ENCODE data around the gene TRIM62. TPM values are rescaled to one million over a fixed set of nuclear protein-coding genes. Genes with fewer than 3 reads are reported as not detected.

Gene TRIM62
- total RNA-seq, 4 donors from 2014 or later: 25.8 to 32.0 (median 29.9) TPM

DNA sequence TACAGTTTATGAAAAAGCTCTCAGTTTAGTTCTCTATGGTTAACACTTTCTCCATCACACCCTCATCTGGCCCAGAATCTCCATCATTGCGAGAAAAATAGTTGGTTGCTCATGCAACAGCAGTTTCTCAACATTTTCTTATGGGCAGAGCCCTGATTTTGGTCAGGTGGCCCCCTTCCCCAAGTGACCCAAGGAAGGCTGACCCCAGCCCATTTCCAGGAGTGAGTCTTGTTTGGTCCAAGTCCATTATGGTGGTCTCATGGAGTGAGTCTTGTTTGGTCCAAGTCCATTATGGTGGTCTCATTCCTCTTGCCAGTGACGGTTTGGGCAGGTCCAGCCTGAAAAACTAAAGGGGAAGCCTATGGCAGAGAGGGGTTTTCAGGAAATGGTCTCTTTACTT, 1.5 kb upstream of the TRIM62 start:
- whole genome bisulfite sequencing, 2 donors: 98 to 100% methylated on average over 2 of the region's 2 CpGs
- TF ChIP-seq, protein P1, sequence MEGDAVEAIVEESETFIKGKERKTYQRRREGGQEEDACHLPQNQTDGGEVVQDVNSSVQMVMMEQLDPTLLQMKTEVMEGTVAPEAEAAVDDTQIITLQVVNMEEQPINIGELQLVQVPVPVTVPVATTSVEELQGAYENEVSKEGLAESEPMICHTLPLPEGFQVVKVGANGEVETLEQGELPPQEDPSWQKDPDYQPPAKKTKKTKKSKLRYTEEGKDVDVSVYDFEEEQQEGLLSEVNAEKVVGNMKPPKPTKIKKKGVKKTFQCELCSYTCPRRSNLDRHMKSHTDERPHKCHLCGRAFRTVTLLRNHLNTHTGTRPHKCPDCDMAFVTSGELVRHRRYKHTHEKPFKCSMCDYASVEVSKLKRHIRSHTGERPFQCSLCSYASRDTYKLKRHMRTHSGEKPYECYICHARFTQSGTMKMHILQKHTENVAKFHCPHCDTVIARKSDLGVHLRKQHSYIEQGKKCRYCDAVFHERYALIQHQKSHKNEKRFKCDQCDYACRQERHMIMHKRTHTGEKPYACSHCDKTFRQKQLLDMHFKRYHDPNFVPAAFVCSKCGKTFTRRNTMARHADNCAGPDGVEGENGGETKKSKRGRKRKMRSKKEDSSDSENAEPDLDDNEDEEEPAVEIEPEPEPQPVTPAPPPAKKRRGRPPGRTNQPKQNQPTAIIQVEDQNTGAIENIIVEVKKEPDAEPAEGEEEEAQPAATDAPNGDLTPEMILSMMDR (IDR thresholded peaks at IDR 0.05): no peak
- no peak for TF ChIP-seq POLR2A (IDR thresholded peaks at IDR 0.05)
- intact Hi-C loops (cut with DNase I; ENCODE audit: low total_unique reads): no loop called here
- peak; percentile 12 to 39 for DNase-seq (ENCODE audit: low spot score in 2 of 2)
- H3K4me3 ChIP-seq (ENCODE audit: low read depth, poor library complexity, severe bottlenecking): no peak overlapping the region

DNA sequence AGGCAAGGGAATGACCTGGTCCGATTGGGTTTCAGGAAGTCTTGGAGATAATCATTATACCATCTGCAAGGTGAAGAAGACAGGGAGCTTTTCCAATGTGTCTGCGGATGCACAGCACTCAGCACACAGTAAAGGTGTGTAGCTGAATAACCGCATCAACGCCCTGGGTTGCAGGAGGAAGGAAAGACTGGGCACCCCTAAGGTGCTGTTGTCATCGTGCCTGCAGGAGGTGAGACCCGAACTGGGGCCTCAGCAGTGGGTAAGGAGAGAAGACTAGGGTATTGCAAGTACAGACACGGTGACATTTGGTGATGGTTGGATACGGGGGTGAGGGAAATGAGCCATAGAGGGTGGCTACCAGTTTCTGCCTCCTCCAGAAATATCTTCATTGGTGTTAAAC, 1.1 kb upstream of the TRIM62 start:
- 40 to 55% methylated on average over 8 of the region's 8 CpGs for WGBS, 2 donors
- intact Hi-C loops (cut with DNase I; ENCODE audit: low total_unique reads): no loop called here
- TF ChIP-seq, protein P1 (IDR thresholded peaks at IDR 0.05): no peak
- TF ChIP-seq POLR2A (IDR thresholded peaks at IDR 0.05): no peak
- DNase-seq (ENCODE audit: low spot score in 2 of 2): peak in 1 of 2 donors; percentile 13
- no peak overlapping the region for H3K4me3 ChIP-seq (ENCODE audit: low read depth, poor library complexity, severe bottlenecking)

DNA sequence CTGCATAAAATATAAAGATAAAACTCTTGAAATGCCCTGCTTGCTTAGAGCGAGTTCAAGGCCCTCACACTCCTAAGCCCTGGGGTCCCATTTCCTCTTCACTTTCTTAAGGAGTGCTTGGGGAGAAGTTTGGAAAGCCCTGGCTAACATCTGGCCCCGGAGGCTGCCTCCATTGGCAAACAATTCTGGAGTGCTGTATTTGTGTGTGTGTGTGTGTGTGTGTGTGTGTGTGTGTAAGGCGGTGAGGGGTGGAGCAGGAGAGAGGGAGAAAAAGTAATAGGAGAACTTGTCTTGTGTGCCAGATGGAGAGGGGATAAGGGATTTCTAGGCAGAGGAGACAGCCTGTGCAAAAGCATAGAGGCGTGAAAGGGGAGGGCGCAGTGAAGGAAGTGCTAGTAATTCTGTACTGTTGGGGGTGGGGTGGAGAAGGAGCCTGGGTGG, 578 bp upstream of the TRIM62 start:
- intact Hi-C loops (cut with DNase I; ENCODE audit: low total_unique reads): no loop called here
- no peak for TF ChIP-seq POLR2A (IDR thresholded peaks at IDR 0.05)
- TF ChIP-seq, protein P1 (IDR thresholded peaks at IDR 0.05): no peak
- WGBS, 2 donors: 13% methylated on average over 5 of the region's 5 CpGs
- no peak overlapping the region for H3K4me3 ChIP-seq (ENCODE audit: low read depth, poor library complexity, severe bottlenecking)
- DNase-seq (ENCODE audit: low spot score in 2 of 2): peak in 1 of 2 donors; percentile 84

DNA sequence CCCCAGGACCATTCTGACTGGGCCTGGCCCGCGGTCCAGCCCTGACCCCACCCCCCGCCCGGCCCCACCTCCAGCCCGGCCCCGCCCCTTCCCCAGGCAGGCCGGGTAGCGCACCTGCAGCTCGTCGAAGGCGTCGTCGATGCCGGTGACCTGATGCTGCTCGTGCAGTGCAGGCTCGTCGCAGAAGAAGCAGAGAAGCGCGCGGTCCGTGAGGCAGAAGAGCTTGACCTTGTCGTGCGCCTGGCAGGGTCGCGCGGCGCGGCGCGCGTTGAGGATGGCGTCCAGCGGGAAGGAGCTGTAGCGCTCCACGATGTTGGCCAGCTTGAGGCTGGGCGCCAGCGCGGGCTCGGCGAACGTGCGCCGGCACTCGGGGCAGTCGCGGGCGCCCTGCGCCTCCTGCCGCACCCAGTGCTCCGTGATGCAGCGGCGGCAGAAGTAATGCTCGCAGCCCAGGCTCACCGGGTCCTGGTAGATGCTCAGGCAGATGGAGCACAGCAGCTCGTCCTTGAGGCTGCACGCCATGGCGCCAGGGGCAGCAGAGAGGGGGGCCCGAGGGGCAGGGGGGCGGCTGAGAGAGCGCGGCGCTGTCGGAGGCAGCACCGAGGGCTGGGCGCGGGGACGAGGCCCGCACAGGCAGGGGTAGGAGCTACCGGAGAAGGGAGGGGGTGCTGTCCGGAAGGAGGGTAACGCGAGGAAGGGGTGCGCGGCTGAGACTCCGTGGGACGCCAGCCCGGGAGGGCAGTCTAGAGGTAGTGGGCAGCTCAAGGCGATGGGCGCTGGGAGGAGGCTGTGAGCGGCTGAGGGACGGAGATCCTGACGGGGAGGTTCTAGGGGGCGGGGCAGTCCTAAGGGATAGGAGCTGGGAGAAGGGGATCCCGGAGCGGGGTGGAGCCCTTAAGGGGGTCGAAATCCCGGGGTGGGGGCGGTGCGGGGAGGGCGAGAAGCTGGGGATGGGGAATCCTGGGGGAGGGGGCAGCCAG, 642 bp downstream of the TRIM62 start:
- TF ChIP-seq, protein P1 (IDR thresholded peaks at IDR 0.05): no peak
- TF ChIP-seq POLR2A (IDR thresholded peaks at IDR 0.05): no peak
- DNase-seq (ENCODE audit: low spot score in 2 of 2): peak in 1 of 2 donors; percentile 89
- intact Hi-C loops (cut with DNase I; ENCODE audit: low total_unique reads): no loop called here
- WGBS, 2 donors: 1% methylated on average over 32 to 56 of the region's 90 CpGs
- H3K4me3 ChIP-seq (ENCODE audit: low read depth, poor library complexity, severe bottlenecking): peak overlapping the region; percentile 54

DNA sequence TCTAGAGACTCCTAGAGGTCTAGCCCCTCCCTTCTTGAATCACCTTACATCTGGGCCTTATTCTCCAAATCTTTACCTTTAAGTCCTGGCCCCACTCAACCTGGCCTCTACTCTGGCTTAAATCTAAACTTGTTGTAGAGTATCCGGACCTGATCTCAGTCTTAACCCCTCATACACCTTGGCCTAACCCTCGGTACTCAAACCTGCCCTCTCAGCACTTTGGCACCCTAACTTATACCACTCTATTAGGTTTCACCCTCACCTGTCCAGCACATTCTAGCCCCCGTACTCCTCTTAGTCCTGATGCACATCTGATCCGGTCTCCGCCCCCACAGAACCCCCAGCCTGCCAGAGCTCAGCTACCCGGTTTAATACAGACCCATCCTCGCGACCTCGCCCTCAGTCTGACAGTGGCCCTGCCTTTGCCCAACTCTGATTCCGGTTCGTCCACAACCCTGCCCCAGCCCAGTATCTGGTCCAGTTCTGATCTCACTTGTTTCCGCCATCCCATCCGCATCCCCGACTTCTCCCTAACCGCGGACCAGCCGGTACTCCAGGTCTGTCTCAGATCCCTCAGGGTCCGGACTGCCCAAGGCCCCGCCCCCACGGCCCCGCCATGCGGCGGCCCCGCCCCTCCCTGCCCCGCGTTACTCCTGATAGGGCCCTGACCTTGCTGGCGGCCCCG, 1.5 kb downstream of the TRIM62 start:
- H3K4me3 ChIP-seq (ENCODE audit: low read depth, poor library complexity, severe bottlenecking): no peak overlapping the region
- peak; percentile 84 to 96 for DNase-seq (ENCODE audit: low spot score in 2 of 2)
- no peak for TF ChIP-seq POLR2A (IDR thresholded peaks at IDR 0.05)
- TF ChIP-seq, protein P1 (IDR thresholded peaks at IDR 0.05): no peak
- WGBS, 2 donors: 19% methylated on average over 20 to 24 of the region's 28 CpGs
- intact Hi-C loops (cut with DNase I; ENCODE audit: low total_unique reads): no loop called here
